ENCODE measurements around the gene WDR87.

WDR87 gene

GRCh38 chr19:37893845-37894575 is 12.4 kb downstream of the WDR87 start:
- Histone ChIP-seq H3K9me3 (ENCODE audit: control insufficient read depth, insufficient read depth, low read depth, low read length) (peaks cover 10% of the 10 kb centered on the region), H3K4me1 (ENCODE audit: control insufficient read depth, insufficient read depth, low read length) (no peaks in the 10 kb centered on the region), H3K27ac (ENCODE audit: extremely low read depth, low read depth, low read length) (no peak overlapping the region), H3K4me3 (ENCODE audit: low read depth, low read length) (no peak overlapping the region), H3K36me3 (ENCODE audit: control insufficient read depth in 2 of 2, insufficient read depth in 1 of 2, low read length in 2 of 2) (no peaks in the 10 kb centered on the region)
- ChIA-PET POLR2A (interaction anchor here (0.6 to 1.5 kb wide), 2 partner anchors 13 to 54 kb away, joined by 5 to 6 read pairs; partner anchors contain the start of genes SIPA1L3 and WDR87), CTCF (interaction anchor here (0.5 to 1.8 kb wide), 5 partner anchors 9 to 1015 kb away, joined by 3 to 19 read pairs (median 6); no protein-coding TSS in a partner anchor)
- TF ChIP-seq REST (tag by site-specific recombination; IDR thresholded peaks at IDR 0.05) (no peak), ZBTB8A (tag by site-specific recombination; IDR thresholded peaks at IDR 0.05) (no peak), ZBTB17 (tag by site-specific recombination; IDR thresholded peaks at IDR 0.05) (no peak), ZNF558 (tag by site-specific recombination; IDR thresholded peaks at IDR 0.05) (no peak), ZNF621 (tag by site-specific recombination; IDR thresholded peaks at IDR 0.05) (no peak), ZFHX2 (tag by site-specific recombination; conservative IDR thresholded peaks at IDR 0.05) (no peak), ZBTB49 (tag by site-specific recombination; IDR thresholded peaks at IDR 0.05; ENCODE audit: low read depth) (no peak), ZNF629 (tag by site-specific recombination; IDR thresholded peaks at IDR 0.05) (no peak), ZNF311 (tag by site-specific recombination; IDR thresholded peaks at IDR 0.05; ENCODE audit: borderline replicate concordance) (no peak), ZNF473 (tag by site-specific recombination; IDR thresholded peaks at IDR 0.05) (no peak), ZNF292 (tag by site-specific recombination; IDR thresholded peaks at IDR 0.05; ENCODE audit: borderline replicate concordance, low read depth) (no peak), KLF17 (tag by site-specific recombination; IDR thresholded peaks at IDR 0.05) (no peak), AEBP2 (tag by site-specific recombination; IDR thresholded peaks at IDR 0.05; ENCODE audit: borderline replicate concordance) (no peak)

GRCh38 chr19:37886571-37886970 is 19.8 kb downstream of the WDR87 start:
- H3K27ac ChIP-seq (ENCODE audit: extremely low read depth, low read depth, low read length), result no peak overlapping the region
- no peak overlapping the region for H3K4me3 ChIP-seq (ENCODE audit: low read depth, low read length)
- no peaks in the 10 kb centered on the region; a peak in 2 of 3 replicates for H3K36me3 ChIP-seq (ENCODE audit: control insufficient read depth in 2 of 2, insufficient read depth in 1 of 2, low read length in 2 of 2)
- POLR2A ChIA-PET, result no interaction called here
- H3K4me1 ChIP-seq (ENCODE audit: control insufficient read depth, insufficient read depth, low read length), result no peaks in the 10 kb centered on the region
- CTCF ChIA-PET, result interaction anchor here (0.7 kb wide), 1 partner anchor 13 kb away, joined by 3 read pairs; no protein-coding TSS in a partner anchor
- peaks cover 39% of the 10 kb centered on the region for H3K9me3 ChIP-seq (ENCODE audit: control insufficient read depth, insufficient read depth, low read depth, low read length)
- TF ChIP-seq ZNF26 (tag by site-specific recombination; IDR thresholded peaks at IDR 0.05), result 0 out of 2 replicates have a peak, but pooled peaks have one; percentile 9
- TF ChIP-seq ZNF138 (tag by site-specific recombination; IDR thresholded peaks at IDR 0.05; ENCODE audit: borderline replicate concordance), result no peak
- TF ChIP-seq ZNF10 (tag by site-specific recombination; IDR thresholded peaks at IDR 0.05), result no peak
- TF ChIP-seq ZNF513 (tag by site-specific recombination; IDR thresholded peaks at IDR 0.05), result peak; percentile 32; the same call in 1 of the 2 replicates
- TF ChIP-seq ZNF274 (IDR thresholded peaks at IDR 0.05; ENCODE audit: low read length), result no peak
- TF ChIP-seq ZNF274 (tag by site-specific recombination; IDR thresholded peaks at IDR 0.05; ENCODE audit: borderline replicate concordance), result peak; percentile 59; the same call in 1 of the 2 replicates
- 0 out of 2 replicates have a peak, but pooled peaks have one; percentile 17 for TF ChIP-seq ZNF157 (tag by site-specific recombination; IDR thresholded peaks at IDR 0.05)
